K562 (cell line): ENCODE results near the gene TMC4. TPM values are rescaled to one million over a fixed set of nuclear protein-coding genes. Genes with fewer than 3 reads are reported as not detected.

ENCODE experiments used
- CTBP1 ChIP-seq: fragments of 450-650 bp; IDR thresholded peaks from 2 replicates; pipeline ENCODE4 v1.6.1; 2016; ENCODE audit warnings: borderline replicate concordance
- DPF2 ChIP-seq: fragments of 450-650 bp; IDR thresholded peaks from 2 replicates; pipeline ENCODE4 v1.6.1; 2016
- ELF4 ChIP-seq: fragments of 450-650 bp; formaldehyde crosslinking; IDR thresholded peaks from 2 replicates; pipeline ENCODE4 v1.4.0; 2022; ENCODE audit warnings: missing genetic modification characterization
- FIP1L1 ChIP-seq: fragments of 200-400 bp; formaldehyde crosslinking; IDR thresholded peaks from 2 replicates; pipeline ENCODE4 v1.6.1; 2018; ENCODE audit warnings: mild to moderate bottlenecking, low read depth, low read length; ENCODE audit not compliant: poor library complexity, severe bottlenecking
- FOXM1 ChIP-seq, 2 experiments: fragments of 450-650 bp in 1 of 2; sonication (generic) in 1 of 2; formaldehyde crosslinking in 1 of 2; IDR thresholded peaks; 2 replicates each; pipeline versions ENCODE4 v1.6.1 to v1.9.0; 2017 to 2022; ENCODE audit warnings: low read depth in 2 of 2, mild to moderate bottlenecking in 2 of 2, missing genetic modification reagents in 1 of 2, moderate library complexity in 1 of 2
- HDAC2 ChIP-seq: fragments of 450-650 bp; IDR thresholded peaks from 2 replicates; pipeline ENCODE4 v1.6.1; 2016; ENCODE audit warnings: mild to moderate bottlenecking
- KLF6 ChIP-seq: fragments of 250-450 bp; sonication (Bioruptor Pico); IDR thresholded peaks from 2 replicates; pipeline ENCODE4 v1.4.0; 2020; ENCODE audit warnings: mild to moderate bottlenecking, moderate library complexity, borderline replicate concordance
- NCOA2 ChIP-seq, 2 experiments: fragments of 450-650 bp; IDR thresholded peaks; 2 replicates each; pipeline ENCODE4 v1.6.1; 2018; ENCODE audit warnings: mild to moderate bottlenecking in 2 of 2, moderate library complexity in 1 of 2; ENCODE audit not compliant: partially characterized antibody in 2 of 2
- NFRKB ChIP-seq: fragments of 450-650 bp; IDR thresholded peaks from 2 replicates; pipeline ENCODE4 v1.6.1; 2016; ENCODE audit warnings: low read depth
- PURB ChIP-seq: sonication (generic); formaldehyde crosslinking; IDR thresholded peaks from 2 replicates; pipeline ENCODE4 v1.9.0; 2021; ENCODE audit warnings: low read depth, mild to moderate bottlenecking, missing genetic modification reagents
- RAD21 ChIP-seq, 2 experiments: fragments of 250-450 bp in 1 of 2; fragments of 450-650 bp in 1 of 2; sonication (Bioruptor Pico) in 1 of 2; formaldehyde crosslinking in 1 of 2; IDR thresholded peaks in 1 of 2; conservative IDR thresholded peaks in 1 of 2; 2 replicates each; pipeline versions ENCODE4 v1.4.0 to v1.8.0; 2020 to 2022; ENCODE audit warnings: mild to moderate bottlenecking in 2 of 2, moderate library complexity in 1 of 2
- RBM15 ChIP-seq: fragments of 200-400 bp; formaldehyde crosslinking; IDR thresholded peaks from 2 replicates; pipeline ENCODE4 v1.6.1; 2018; ENCODE audit warnings: mild to moderate bottlenecking, low read length, moderate library complexity; ENCODE audit not compliant: insufficient read depth
- RBM25 ChIP-seq: fragments of 200-400 bp; formaldehyde crosslinking; IDR thresholded peaks from 2 replicates; pipeline ENCODE4 v1.6.1; 2018; ENCODE audit warnings: low read length, low read depth, moderate library complexity; ENCODE audit not compliant: severe bottlenecking
- RBM34 ChIP-seq: fragments of 200-400 bp; formaldehyde crosslinking; IDR thresholded peaks from 2 replicates; pipeline ENCODE4 v1.6.1; 2018; ENCODE audit warnings: low read length, borderline replicate concordance; ENCODE audit not compliant: insufficient read depth
- SMAD2 ChIP-seq: fragments of 150-350 bp; IDR thresholded peaks from 2 replicates; pipeline ENCODE4 v1.6.1; 2014; ENCODE audit warnings: low read depth, mild to moderate bottlenecking, low read length
- SMARCA4 ChIP-seq: fragments of 450-650 bp; IDR thresholded peaks from 2 replicates; pipeline ENCODE4 v1.6.1; 2016
- STAT5B ChIP-seq: fragments of 250-450 bp; sonication (Bioruptor Pico); IDR thresholded peaks from 2 replicates; pipeline ENCODE4 v1.8.0; 2021; ENCODE audit warnings: mild to moderate bottlenecking, inconsistent platforms
- TAL1 ChIP-seq: fragments of 450-650 bp; IDR thresholded peaks from 2 replicates; pipeline ENCODE4 v1.6.1; 2016; ENCODE audit warnings: mild to moderate bottlenecking
- THRAP3 ChIP-seq: fragments of 450-650 bp; IDR thresholded peaks from 2 replicates; pipeline ENCODE4 v1.6.1; 2016; ENCODE audit warnings: mild to moderate bottlenecking, inconsistent platforms, borderline replicate concordance
- WHSC1 ChIP-seq: IDR thresholded peaks from one replicate; pipeline ENCODE4 v1.6.1; 2012; ENCODE audit warnings: low read length, control low read depth, inconsistent platforms
- ZNF197 ChIP-seq: fragments of 200-800 bp; sonication (Bioruptor generic); IDR thresholded peaks from 2 replicates; pipeline ENCODE4 v1.6.1; 2016; ENCODE audit warnings: low read depth, missing genetic modification characterization, missing compliant biosample characterization
- ZNF224 ChIP-seq: sonication (generic); formaldehyde crosslinking; IDR thresholded peaks from 2 replicates; pipeline ENCODE4 v1.8.0; 2022; ENCODE audit warnings: mild to moderate bottlenecking, missing genetic modification reagents
- ZNF41 ChIP-seq: fragments of 250-450 bp; sonication (Bioruptor Pico); conservative IDR thresholded peaks from 2 replicates; pipeline ENCODE4 v1.4.0; 2020; ENCODE audit warnings: mild to moderate bottlenecking
- ZNF551 ChIP-seq: fragments of 250-450 bp; sonication (Bioruptor Pico); IDR thresholded peaks from 2 replicates; pipeline ENCODE4 v1.5.0; 2021; ENCODE audit warnings: mild to moderate bottlenecking, moderate library complexity
- ZNF584 ChIP-seq: fragments of 200-800 bp; sonication (Bioruptor generic); IDR thresholded peaks from 2 replicates; pipeline ENCODE4 v1.6.1; 2016; ENCODE audit warnings: low read depth, mild to moderate bottlenecking, missing genetic modification characterization, missing compliant biosample characterization
- ZNF785 ChIP-seq: fragments of 250-450 bp; sonication (Bioruptor Pico); IDR thresholded peaks from 2 replicates; pipeline ENCODE4 v1.4.0; 2020; ENCODE audit warnings: mild to moderate bottlenecking
- polyA plus RNA-seq, 8 experiments: library from polyadenylated mRNA; depleted of rRNA in 4 of 8; stranded (reverse) in 5 of 8; unstranded in 3 of 8; fragments of >200 nt; fragmentation: Nextera tagmentation in 2 of 8; fragmentation: Illumina TruSeq in 1 of 8; extraction: Ambion mirVana in 2 of 8; extraction: Trizol in 1 of 8; gene quantifications; 2 replicates each; pipeline versions ENCODE4 v1.2.1 to v1.2.3, GENCODE V29; 2011 to 2014; ENCODE audit warnings: inconsistent platforms in 1 of 8, missing spikeins in 1 of 8
- total RNA-seq, 7 experiments: library from RNA; depleted of rRNA in 6 of 7; stranded (reverse); fragments of >200 nt in 6 of 7; fragmentation: Illumina TruSeq in 2 of 7; extraction: Trizol in 2 of 7; gene quantifications; 2 replicates each; pipeline versions ENCODE4 v1.2.1 to v1.2.3, GENCODE V29; 2011 to 2021; ENCODE audit warnings: low replicate concordance in 1 of 7
- TF ChIP-seq, protein P1 (sequence below): fragments of 450-650 bp; formaldehyde crosslinking; IDR thresholded peaks from 2 replicates; pipeline ENCODE4 v1.4.0; 2022; ENCODE audit warnings: mild to moderate bottlenecking, moderate library complexity
- TF ChIP-seq, protein P2 (sequence below), 2 experiments: IDR thresholded peaks; 2 replicates each; pipeline ENCODE4 v1.6.1; 2012; ENCODE audit warnings: improper control_type of control experiment in 2 of 2, low read depth in 2 of 2, low read length in 2 of 2, borderline replicate concordance in 1 of 2

TMC4 gene
- total and polyA plus RNA-seq, 9 of the 15 experiments (the other 6 are each of a cell fraction or from before 2014, with no cell fraction given), result 0.12 to 0.79 (median 0.36) TPM; not detected in 2

DNA sequence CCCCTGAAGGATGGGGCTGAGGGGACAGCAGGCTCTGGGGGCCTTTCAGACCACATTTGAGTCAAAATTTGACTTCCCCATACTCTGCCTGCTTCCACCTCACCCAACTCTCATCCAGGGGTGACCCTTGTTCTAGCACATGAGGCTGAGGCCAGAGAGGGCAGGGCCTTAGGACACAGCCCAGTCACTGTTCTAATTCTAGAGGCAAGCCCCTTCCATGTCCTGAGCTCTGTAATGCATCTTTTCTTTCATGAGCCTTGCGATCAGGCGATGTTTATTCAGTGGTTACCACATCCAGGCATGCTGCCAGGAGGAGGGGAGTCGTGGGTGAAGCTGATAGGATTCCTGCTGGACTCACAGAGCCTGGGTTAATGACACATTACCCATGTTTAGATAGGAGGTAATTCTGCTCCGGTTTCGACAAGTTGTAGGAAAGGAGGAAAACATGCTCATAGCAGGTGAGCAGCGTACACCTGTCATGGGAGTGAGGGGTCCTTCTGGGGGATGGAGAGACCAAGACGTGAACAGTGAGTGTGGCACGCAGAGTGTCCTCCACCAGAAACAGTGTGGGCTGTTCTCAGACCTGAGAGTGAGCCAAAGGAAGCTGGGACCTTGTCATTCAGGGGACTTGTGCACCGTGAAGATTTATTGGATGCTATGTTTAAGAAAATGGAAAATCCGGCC lies 37.0 kb upstream of the TMC4 start (continued):
- no peak for TF ChIP-seq SMAD2
- no peak for TF ChIP-seq WHSC1
- no peak for TF ChIP-seq FOXM1 (IDR thresholded peaks at IDR 0.05; ENCODE audit: low read depth)
- no peak for TF ChIP-seq FOXM1 (CRISPR knock-in tag; IDR thresholded peaks at IDR 0.05; ENCODE audit: low read depth)
- TF ChIP-seq DPF2, result peak; percentile 88
- TF ChIP-seq NCOA2 (IDR thresholded peaks at IDR 0.05; ENCODE audit: partially characterized antibody in 2 of 2), result no peak
- no peak for TF ChIP-seq ELF4 (CRISPR knock-in tag)
- TF ChIP-seq, protein P1, sequence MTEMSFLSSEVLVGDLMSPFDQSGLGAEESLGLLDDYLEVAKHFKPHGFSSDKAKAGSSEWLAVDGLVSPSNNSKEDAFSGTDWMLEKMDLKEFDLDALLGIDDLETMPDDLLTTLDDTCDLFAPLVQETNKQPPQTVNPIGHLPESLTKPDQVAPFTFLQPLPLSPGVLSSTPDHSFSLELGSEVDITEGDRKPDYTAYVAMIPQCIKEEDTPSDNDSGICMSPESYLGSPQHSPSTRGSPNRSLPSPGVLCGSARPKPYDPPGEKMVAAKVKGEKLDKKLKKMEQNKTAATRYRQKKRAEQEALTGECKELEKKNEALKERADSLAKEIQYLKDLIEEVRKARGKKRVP (CRISPR knock-in tag), result no peak
- no peak for TF ChIP-seq KLF6 (CRISPR knock-in tag)
- TF ChIP-seq RAD21 (CRISPR knock-in tag; conservative IDR thresholded peaks at IDR 0.05 in 1 of 2, IDR thresholded peaks at IDR 0.05 in 1 of 2), result no peak; a peak in 1 of 4 replicates
- no peak for TF ChIP-seq RBM34
- no peak for TF ChIP-seq FIP1L1
- TF ChIP-seq ZNF41, result no peak
- peak; percentile 83 for TF ChIP-seq CTBP1
- peak; percentile 71 for TF ChIP-seq TAL1
- no peak for TF ChIP-seq ZNF197 (CRISPR knock-in tag)
- TF ChIP-seq ZNF224 (CRISPR knock-in tag), result no peak
- TF ChIP-seq HDAC2, result no peak
- TF ChIP-seq, protein P2, sequence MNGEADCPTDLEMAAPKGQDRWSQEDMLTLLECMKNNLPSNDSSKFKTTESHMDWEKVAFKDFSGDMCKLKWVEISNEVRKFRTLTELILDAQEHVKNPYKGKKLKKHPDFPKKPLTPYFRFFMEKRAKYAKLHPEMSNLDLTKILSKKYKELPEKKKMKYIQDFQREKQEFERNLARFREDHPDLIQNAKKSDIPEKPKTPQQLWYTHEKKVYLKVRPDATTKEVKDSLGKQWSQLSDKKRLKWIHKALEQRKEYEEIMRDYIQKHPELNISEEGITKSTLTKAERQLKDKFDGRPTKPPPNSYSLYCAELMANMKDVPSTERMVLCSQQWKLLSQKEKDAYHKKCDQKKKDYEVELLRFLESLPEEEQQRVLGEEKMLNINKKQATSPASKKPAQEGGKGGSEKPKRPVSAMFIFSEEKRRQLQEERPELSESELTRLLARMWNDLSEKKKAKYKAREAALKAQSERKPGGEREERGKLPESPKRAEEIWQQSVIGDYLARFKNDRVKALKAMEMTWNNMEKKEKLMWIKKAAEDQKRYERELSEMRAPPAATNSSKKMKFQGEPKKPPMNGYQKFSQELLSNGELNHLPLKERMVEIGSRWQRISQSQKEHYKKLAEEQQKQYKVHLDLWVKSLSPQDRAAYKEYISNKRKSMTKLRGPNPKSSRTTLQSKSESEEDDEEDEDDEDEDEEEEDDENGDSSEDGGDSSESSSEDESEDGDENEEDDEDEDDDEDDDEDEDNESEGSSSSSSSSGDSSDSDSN (IDR thresholded peaks at IDR 0.05; ENCODE audit: borderline replicate concordance in 1 of 2, low read depth in 2 of 2, low read length in 2 of 2), result no peak
- no peak for TF ChIP-seq ZNF584
- TF ChIP-seq NFRKB, result no peak
- no peak for TF ChIP-seq STAT5B (CRISPR knock-in tag)
- TF ChIP-seq SMARCA4, result peak; percentile 89
- no peak for TF ChIP-seq THRAP3
- TF ChIP-seq RBM25, result no peak
- TF ChIP-seq ZNF785, result no peak
- TF ChIP-seq PURB (CRISPR knock-in tag), result no peak
- no peak for TF ChIP-seq RBM15
- TF ChIP-seq ZNF551, result no peak
